HepG2 (cell line): ENCODE data around the gene PRDX2. TPM values are rescaled to one million over a fixed set of nuclear protein-coding genes. Genes with fewer than 3 reads are reported as not detected.
A peak's percentile ranks its signal among the peaks of the same experiment; 100 is the strongest.

Experiments
- CC2D1A ChIP-seq: sonication (generic); formaldehyde crosslinking; IDR thresholded peaks from 2 replicates; pipeline ENCODE4 v1.8.1; 2023; ENCODE audit warnings: mild to moderate bottlenecking, missing genetic modification reagents
- CREBL2 ChIP-seq: sonication (generic); formaldehyde crosslinking; IDR thresholded peaks from 2 replicates; pipeline ENCODE4 v1.8.1; 2023; ENCODE audit warnings: missing genetic modification reagents, mild to moderate bottlenecking, borderline replicate concordance
- ESRRA ChIP-seq: sonication (generic); formaldehyde crosslinking; IDR thresholded peaks from 2 replicates; pipeline ENCODE4 v1.5.1; 2020; ENCODE audit warnings: mild to moderate bottlenecking, low read depth, missing genetic modification reagents
- HES4 ChIP-seq: sonication (generic); formaldehyde crosslinking; IDR thresholded peaks from 2 replicates; pipeline ENCODE4 v1.9.0; 2021; ENCODE audit warnings: mild to moderate bottlenecking, missing genetic modification reagents, borderline replicate concordance
- KLF15 ChIP-seq: sonication (generic); formaldehyde crosslinking; IDR thresholded peaks from 2 replicates; pipeline ENCODE4 v1.8.1; 2023; ENCODE audit warnings: borderline replicate concordance, mild to moderate bottlenecking, inconsistent platforms, missing genetic modification reagents, mixed read lengths
- MAFG ChIP-seq: sonication (generic); formaldehyde crosslinking; IDR thresholded peaks from 2 replicates; pipeline ENCODE4 v1.5.1; 2020; ENCODE audit warnings: mild to moderate bottlenecking, missing genetic modification reagents
- NR2C2 ChIP-seq: sonication (generic); formaldehyde crosslinking; IDR thresholded peaks from 2 replicates; pipeline ENCODE4 v1.4.0; 2020; ENCODE audit warnings: missing genetic modification reagents, mild to moderate bottlenecking, moderate library complexity, borderline replicate concordance
- REST ChIP-seq, 2 experiments: IDR thresholded peaks; 2 replicates each; pipeline ENCODE4 v1.6.1; 2011 to 2012; ENCODE audit warnings: low read length in 2 of 2, borderline replicate concordance in 1 of 2, low read depth in 1 of 2, mild to moderate bottlenecking in 1 of 2, moderate library complexity in 1 of 2
- TCF7L2 ChIP-seq: IDR thresholded peaks from 2 replicates; pipeline ENCODE4 v1.6.1; 2011; ENCODE audit warnings: mild to moderate bottlenecking, low read depth, low read length, moderate library complexity
- ZBTB21 ChIP-seq: sonication (generic); formaldehyde crosslinking; IDR thresholded peaks from 2 replicates; pipeline ENCODE4 v1.4.0; 2020; ENCODE audit warnings: missing genetic modification reagents
- ZBTB49 ChIP-seq: sonication (generic); formaldehyde crosslinking; IDR thresholded peaks from 2 replicates; pipeline ENCODE4 v1.4.0; 2020; ENCODE audit warnings: missing genetic modification reagents, borderline replicate concordance
- ZFP37 ChIP-seq: sonication (generic); formaldehyde crosslinking; IDR thresholded peaks from 2 replicates; pipeline ENCODE4 v1.4.0; 2020; ENCODE audit warnings: missing genetic modification reagents, borderline replicate concordance
- ZMYM3 ChIP-seq: sonication (generic); formaldehyde crosslinking; IDR thresholded peaks from 2 replicates; pipeline ENCODE4 v1.5.1; 2020; ENCODE audit warnings: mild to moderate bottlenecking, missing genetic modification reagents
- ZNF263 ChIP-seq: sonication (generic); formaldehyde crosslinking; IDR thresholded peaks from 2 replicates; pipeline ENCODE4 v1.4.0; 2020; ENCODE audit warnings: missing genetic modification reagents
- ZNF354B ChIP-seq: sonication (generic); formaldehyde crosslinking; IDR thresholded peaks from 2 replicates; pipeline ENCODE4 v1.8.0; 2022; ENCODE audit warnings: mild to moderate bottlenecking, missing genetic modification reagents
- ZNF569 ChIP-seq: sonication (generic); formaldehyde crosslinking; IDR thresholded peaks from 2 replicates; pipeline ENCODE4 v1.5.0; 2020; ENCODE audit warnings: mild to moderate bottlenecking, missing genetic modification reagents, moderate library complexity, borderline replicate concordance
- ZNF598 ChIP-seq: sonication (generic); formaldehyde crosslinking; IDR thresholded peaks from 2 replicates; pipeline ENCODE4 v1.5.1; 2020; ENCODE audit warnings: mild to moderate bottlenecking, missing genetic modification reagents, borderline replicate concordance
- ZNF616 ChIP-seq: sonication (generic); formaldehyde crosslinking; IDR thresholded peaks from 2 replicates; pipeline ENCODE4 v1.5.0; 2020; ENCODE audit warnings: low read depth, mild to moderate bottlenecking, missing genetic modification reagents
- ZNF713 ChIP-seq: sonication (generic); formaldehyde crosslinking; IDR thresholded peaks from 2 replicates; pipeline ENCODE4 v1.4.0; 2020; ENCODE audit warnings: mild to moderate bottlenecking, missing genetic modification reagents
- ZNF780A ChIP-seq: sonication (generic); formaldehyde crosslinking; IDR thresholded peaks from 2 replicates; pipeline ENCODE4 v1.8.0; 2022; ENCODE audit warnings: mild to moderate bottlenecking, missing genetic modification reagents, moderate library complexity
- ZSCAN29 ChIP-seq: sonication (generic); formaldehyde crosslinking; conservative IDR thresholded peaks from 2 replicates; pipeline ENCODE4 v1.4.0; 2020; ENCODE audit warnings: mild to moderate bottlenecking, missing genetic modification reagents
- polyA plus RNA-seq, 8 experiments: library from polyadenylated mRNA; depleted of rRNA in 3 of 8; stranded (reverse) in 7 of 8; unstranded in 1 of 8; fragments of >200 nt; fragmentation: Illumina TruSeq in 4 of 8; extraction: Trizol in 4 of 8; gene quantifications; 2 replicates each; pipeline versions ENCODE4 v1.2.1 to v1.2.3, GENCODE V29; 2011 to 2016; ENCODE audit warnings: low read depth in 4 of 8, missing spikeins in 1 of 8, mixed read lengths in 1 of 8; ENCODE audit not compliant: insufficient read depth in 1 of 8
- total RNA-seq, 5 experiments: library from RNA; depleted of rRNA; stranded (reverse); fragments of >200 nt; fragmentation: Illumina TruSeq; extraction: Trizol; gene quantifications; 2 replicates each; pipeline ENCODE4 v1.2.3, GENCODE V29; 2016; ENCODE audit warnings: low read depth in 1 of 5

Gene PRDX2
- total and polyA plus RNA-seq, 2 of the 13 experiments (the other 11 are each of a cell fraction or from before 2014, with no cell fraction given) = 218 to 381 TPM

- TF ChIP-seq REST (IDR thresholded peaks at IDR 0.05; ENCODE audit: borderline replicate concordance in 1 of 2, low read depth in 1 of 2, low read length in 2 of 2) = no peak; a peak in 1 of 4 replicates
- TF ChIP-seq ZNF616 = no peak
- TF ChIP-seq KLF15 = peak; percentile 70
- TF ChIP-seq ZNF598 = peak; percentile 66; the same call in 1 of the 2 replicates
- TF ChIP-seq CC2D1A (CRISPR knock-in tag) = no peak
- TF ChIP-seq ESRRA (CRISPR knock-in tag) = 0 out of 2 replicates have a peak, but pooled peaks have one; percentile 39
- TF ChIP-seq ZNF713 (CRISPR knock-in tag) = no peak; the same call in 1 of the 2 replicates
- TF ChIP-seq ZSCAN29 (CRISPR knock-in tag) = 0 out of 2 replicates have a peak, but pooled peaks have one; percentile 65
- TF ChIP-seq ZNF780A (CRISPR knock-in tag) = 0 out of 2 replicates have a peak, but pooled peaks have one; percentile 47
- TF ChIP-seq ZBTB21 = no peak
- TF ChIP-seq TCF7L2 = no peak
- TF ChIP-seq ZNF354B (CRISPR knock-in tag) = no peak
- TF ChIP-seq ZMYM3 = no peak
- peak; percentile 80 for TF ChIP-seq NR2C2 (CRISPR knock-in tag)
- peak; percentile 79; the same call in 1 of the 2 replicates for TF ChIP-seq CREBL2
- no peak for TF ChIP-seq ZFP37 (CRISPR knock-in tag)
- peak; percentile 36; the same call in 1 of the 2 replicates for TF ChIP-seq ZNF263 (CRISPR knock-in tag)
- no peak for TF ChIP-seq MAFG
- peak; percentile 48; the same call in 1 of the 2 replicates for TF ChIP-seq HES4 (CRISPR knock-in tag)
- no peak for TF ChIP-seq ZBTB49 (CRISPR knock-in tag)
- TF ChIP-seq ZNF569 (CRISPR knock-in tag) = no peak
Observed at GRCh38 chr19:12806242-12807081, 4.9 kb upstream of the PRDX2 start, which contains the start of gene RNASEH2A (continued).
